A549 (cell line): ENCODE data around the gene CNST. TPM values are rescaled to one million over a fixed set of nuclear protein-coding genes. Genes with fewer than 3 reads are reported as not detected.

Source experiments
- ATAC-seq, 2 experiments: fragments of 200-7000 bp in 1 of 2; fragments of >200 bp in 1 of 2; cut with Nextera tagmentation in 1 of 2; cut with Tn5 transposase in 1 of 2; 3 replicates each; pipeline versions ENCODE4 v1.8.0 to v1.9.1; 2018 to 2020; ENCODE audit warnings: mild to moderate bottlenecking in 1 of 2, moderate library complexity in 1 of 2
- CTCF ChIA-PET: fragments of 300-600 bp; sonication (Branson Sonifier 250); formaldehyde crosslinking; extraction: SDS; loops from one replicate; lab custom pipeline; 2021; ENCODE audit warnings: antibody characterized with exemption, inconsistent platforms; lab: Yijun Ruan, JAX
- POLR2A ChIA-PET: fragments of 350-600 bp; formaldehyde crosslinking; extraction: SDS; loops from one replicate; lab custom pipeline; 2021; ENCODE audit warnings: antibody characterized with exemption, inconsistent platforms; lab: Yijun Ruan, JAX
- DNase-seq, 2 experiments: peaks; one replicate each; pipeline versions ENCODE4 v3.0.0 to v3.0.0-alpha.2; 2011 to 2016; ENCODE audit warnings: low read depth in 1 of 2, low spot score in 1 of 2
- FAIRE-seq: peaks from 2 replicates; lab custom pipeline; 2011; peaks lifted over from hg19 to GRCh38; lab: Jason Lieb, UNC
- H3K27ac ChIP-seq, 2 experiments: fragments of >200 bp; sonication (Bioruptor Twin); formaldehyde crosslinking; 3 replicates each; pipeline ENCODE4 v1.5.1; 2016 to 2017
- H3K4me1 ChIP-seq: fragments of >200 bp; sonication (Bioruptor Twin); formaldehyde crosslinking; 3 replicates; pipeline ENCODE4 v1.6.1; 2016
- H3K4me2 ChIP-seq: fragments of >200 bp; sonication (Bioruptor Twin); formaldehyde crosslinking; 3 replicates; pipeline ENCODE4 v1.6.1; 2016
- H3K4me3 ChIP-seq: fragments of >200 bp; sonication (Bioruptor Twin); formaldehyde crosslinking; 3 replicates; pipeline ENCODE4 v1.5.1; 2016
- H3K9me3 ChIP-seq: fragments of >200 bp; sonication (Bioruptor Twin); formaldehyde crosslinking; 3 replicates; pipeline ENCODE4 v1.6.1; 2016
- CBX2 ChIP-seq: fragments of 200-600 bp; sonication (generic); IDR thresholded peaks from 2 replicates; pipeline ENCODE4 v1.6.1; 2016; ENCODE audit warnings: low read depth, mild to moderate bottlenecking, borderline replicate concordance
- CBX8 ChIP-seq: fragments of 200-600 bp; sonication (generic); IDR thresholded peaks from 2 replicates; pipeline ENCODE4 v1.6.1; 2016
- CEBPB ChIP-seq, 2 experiments: fragments of >200 bp in 1 of 2; sonication (Bioruptor Twin) in 1 of 2; formaldehyde crosslinking in 1 of 2; IDR thresholded peaks; 2 replicates each; pipeline ENCODE4 v1.6.1; 2012 to 2016
- CHD2 ChIP-seq: fragments of 150-350 bp; IDR thresholded peaks from 2 replicates; pipeline ENCODE4 v1.6.1; 2014; ENCODE audit warnings: low read length; ENCODE audit not compliant: partially characterized antibody
- EHF ChIP-seq: fragments of 250-450 bp; sonication (Bioruptor Pico); IDR thresholded peaks from 2 replicates; pipeline ENCODE4 v1.5.0; 2020; ENCODE audit warnings: mild to moderate bottlenecking
- EP300 ChIP-seq, 2 experiments: fragments of >200 bp; sonication (Bioruptor Twin); formaldehyde crosslinking; IDR thresholded peaks; 2 replicates in 1 of 2; 3 replicates in 1 of 2; pipeline ENCODE4 v1.6.1; 2016 to 2017
- FOSB ChIP-seq: fragments of 250-450 bp; sonication (Bioruptor Pico); IDR thresholded peaks from 2 replicates; pipeline ENCODE4 v1.5.0; 2020; ENCODE audit warnings: mild to moderate bottlenecking, moderate library complexity
- HEYL ChIP-seq: fragments of 250-450 bp; sonication (Bioruptor Pico); IDR thresholded peaks from 2 replicates; pipeline ENCODE4 v1.8.0; 2021; ENCODE audit warnings: mild to moderate bottlenecking, moderate library complexity
- HOXB5 ChIP-seq: fragments of 250-450 bp; sonication (Bioruptor Pico); IDR thresholded peaks from 2 replicates; pipeline ENCODE4 v1.5.0; 2020; ENCODE audit warnings: mild to moderate bottlenecking, moderate library complexity
- JUN ChIP-seq, 2 experiments: fragments of >200 bp; sonication (Bioruptor Twin); formaldehyde crosslinking; IDR thresholded peaks; 2 replicates in 1 of 2; 3 replicates in 1 of 2; pipeline ENCODE4 v1.6.1; 2016 to 2017
- KDM5A ChIP-seq: fragments of 200-600 bp; sonication (generic); IDR thresholded peaks from 2 replicates; pipeline ENCODE4 v1.6.1; 2016; ENCODE audit warnings: antibody characterized with exemption, mild to moderate bottlenecking
- NFE2L2 ChIP-seq: fragments of 150-350 bp; conservative IDR thresholded peaks from 2 replicates; pipeline ENCODE4 v1.6.1; 2014; ENCODE audit warnings: low read length
- NR3C1 ChIP-seq: fragments of >200 bp; sonication (Bioruptor Twin); formaldehyde crosslinking; IDR thresholded peaks from 3 replicates; pipeline ENCODE4 v1.6.1; 2017
- PHF8 ChIP-seq: fragments of 200-600 bp; sonication (generic); IDR thresholded peaks from 2 replicates; pipeline ENCODE4 v1.6.1; 2016; ENCODE audit warnings: low read depth, mild to moderate bottlenecking, antibody characterized with exemption, moderate library complexity, borderline replicate concordance
- POLR2A ChIP-seq: IDR thresholded peaks from 2 replicates; pipeline ENCODE4 v1.6.1; 2012; ENCODE audit warnings: mild to moderate bottlenecking, low read length
- RAD21 ChIP-seq, 2 experiments: fragments of >200 bp in 1 of 2; sonication (Bioruptor Twin) in 1 of 2; formaldehyde crosslinking in 1 of 2; IDR thresholded peaks in 1 of 2; conservative IDR thresholded peaks in 1 of 2; 2 replicates in 1 of 2; 3 replicates in 1 of 2; pipeline ENCODE4 v1.6.1; 2012 to 2018; ENCODE audit warnings: inconsistent platforms in 1 of 2
- RARB ChIP-seq: fragments of 250-450 bp; sonication (Bioruptor Pico); IDR thresholded peaks from 2 replicates; pipeline ENCODE4 v1.8.0; 2021; ENCODE audit warnings: mild to moderate bottlenecking, moderate library complexity
- TFCP2L1 ChIP-seq: fragments of 250-450 bp; sonication (Bioruptor Pico); IDR thresholded peaks from 2 replicates; pipeline ENCODE4 v1.5.0; 2021; ENCODE audit warnings: mild to moderate bottlenecking
- ZFP36 ChIP-seq: fragments of 450-650 bp; IDR thresholded peaks from 2 replicates; pipeline ENCODE4 v1.6.1; 2014; ENCODE audit warnings: borderline replicate concordance; ENCODE audit not compliant: partially characterized antibody
- ZNF302 ChIP-seq: fragments of 250-450 bp; sonication (Bioruptor Pico); IDR thresholded peaks from 2 replicates; pipeline ENCODE4 v1.9.0; 2021; ENCODE audit warnings: inconsistent platforms, mild to moderate bottlenecking, moderate library complexity
- WGBS: methylation state at CpG from one replicate; pipeline ENCODE4 v1.1.6; 2017; ENCODE audit errors: missing lambda C conversion rate; 5-methylcytosine and 5-hydroxymethylcytosine counted together
- polyA plus RNA-seq, 4 experiments: library from polyadenylated mRNA; depleted of rRNA in 3 of 4; stranded (reverse); fragments of >200 nt; fragmentation: RNase III in 1 of 4; extraction: RNeasy Plus Mini Kit Qiagen cat#74134 plus additional on column Dnase treatment in 1 of 4; gene quantifications; 2 replicates in 3 of 4; 3 replicates in 1 of 4; pipeline ENCODE4 v1.2.3, GENCODE V29; 2011 to 2017
- TF ChIP-seq, protein P1 (sequence below): IDR thresholded peaks from 2 replicates; pipeline ENCODE4 v1.6.1; 2012
- TF ChIP-seq, protein P2 (sequence below): fragments of 150-350 bp; IDR thresholded peaks from 2 replicates; pipeline ENCODE4 v1.6.1; 2014; ENCODE audit warnings: low read depth, mild to moderate bottlenecking, low read length
- TF ChIP-seq, protein P3 (sequence below): IDR thresholded peaks from 2 replicates; pipeline ENCODE4 v1.6.1; 2012; ENCODE audit warnings: low read depth, borderline replicate concordance
- TF ChIP-seq, protein P4 (sequence below): fragments of 200-600 bp; sonication (generic); IDR thresholded peaks from 2 replicates; pipeline ENCODE4 v1.6.1; 2016; ENCODE audit warnings: antibody characterized with exemption, mild to moderate bottlenecking, moderate library complexity
- TF ChIP-seq, protein P5 (sequence below): fragments of 250-450 bp; sonication (Bioruptor Pico); IDR thresholded peaks from 2 replicates; pipeline ENCODE4 v1.5.0; 2021; ENCODE audit warnings: mild to moderate bottlenecking, moderate library complexity, borderline replicate concordance

CNST gene
- polyA plus RNA-seq, 2 of the 4 experiments (the other 2 are of a cell fraction) = 7.9 to 23.0 TPM

DNA sequence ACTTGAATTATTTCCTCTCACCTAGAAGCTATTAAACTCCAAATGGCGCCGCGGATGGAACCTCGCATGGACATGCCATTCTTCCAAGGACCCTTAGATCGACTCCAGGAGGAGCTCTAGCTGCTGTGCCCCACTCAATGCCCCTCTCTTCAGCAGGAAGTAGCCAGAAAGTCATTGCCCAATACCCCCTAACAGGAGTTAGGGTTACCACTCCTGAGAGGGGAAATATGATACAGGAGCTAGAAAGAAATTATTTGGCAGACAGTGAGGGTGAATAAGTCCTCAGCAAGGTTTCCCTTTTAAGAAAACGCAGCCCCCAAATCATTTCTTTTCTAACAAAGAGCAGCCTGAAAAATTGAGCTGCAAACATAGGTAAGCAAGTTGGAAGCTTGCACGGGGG, 28.8 kb upstream of the CNST start:
- TF ChIP-seq NFE2L2 = no peak
- TF ChIP-seq NR3C1 = no peak
- TF ChIP-seq ZNF302 = no peak
- TF ChIP-seq CEBPB (IDR thresholded peaks at IDR 0.05) = no peak
- TF ChIP-seq RAD21 (conservative IDR thresholded peaks at IDR 0.05 in 1 of 2, IDR thresholded peaks at IDR 0.05 in 1 of 2) = no peak
- no peak for TF ChIP-seq CBX8
- no peak for TF ChIP-seq KDM5A
- no peak for TF ChIP-seq JUN (IDR thresholded peaks at IDR 0.05)
- TF ChIP-seq EP300 (IDR thresholded peaks at IDR 0.05) = no peak
- TF ChIP-seq FOSB (CRISPR knock-in tag) = no peak
- TF ChIP-seq, protein P1, sequence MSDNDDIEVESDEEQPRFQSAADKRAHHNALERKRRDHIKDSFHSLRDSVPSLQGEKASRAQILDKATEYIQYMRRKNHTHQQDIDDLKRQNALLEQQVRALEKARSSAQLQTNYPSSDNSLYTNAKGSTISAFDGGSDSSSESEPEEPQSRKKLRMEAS = no peak
- no peak for TF ChIP-seq EHF (CRISPR knock-in tag)
- TF ChIP-seq, protein P2, sequence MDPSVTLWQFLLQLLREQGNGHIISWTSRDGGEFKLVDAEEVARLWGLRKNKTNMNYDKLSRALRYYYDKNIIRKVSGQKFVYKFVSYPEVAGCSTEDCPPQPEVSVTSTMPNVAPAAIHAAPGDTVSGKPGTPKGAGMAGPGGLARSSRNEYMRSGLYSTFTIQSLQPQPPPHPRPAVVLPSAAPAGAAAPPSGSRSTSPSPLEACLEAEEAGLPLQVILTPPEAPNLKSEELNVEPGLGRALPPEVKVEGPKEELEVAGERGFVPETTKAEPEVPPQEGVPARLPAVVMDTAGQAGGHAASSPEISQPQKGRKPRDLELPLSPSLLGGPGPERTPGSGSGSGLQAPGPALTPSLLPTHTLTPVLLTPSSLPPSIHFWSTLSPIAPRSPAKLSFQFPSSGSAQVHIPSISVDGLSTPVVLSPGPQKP = no peak
- no peak for TF ChIP-seq POLR2A
- TF ChIP-seq, protein P3, sequence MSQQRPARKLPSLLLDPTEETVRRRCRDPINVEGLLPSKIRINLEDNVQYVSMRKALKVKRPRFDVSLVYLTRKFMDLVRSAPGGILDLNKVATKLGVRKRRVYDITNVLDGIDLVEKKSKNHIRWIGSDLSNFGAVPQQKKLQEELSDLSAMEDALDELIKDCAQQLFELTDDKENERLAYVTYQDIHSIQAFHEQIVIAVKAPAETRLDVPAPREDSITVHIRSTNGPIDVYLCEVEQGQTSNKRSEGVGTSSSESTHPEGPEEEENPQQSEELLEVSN = no peak
- TF ChIP-seq HEYL (CRISPR knock-in tag) = no peak
- H3K4me2 ChIP-seq = no peak overlapping the region
- no peaks in the 10 kb centered on the region for H3K9me3 ChIP-seq
- ATAC-seq (no peak; a peak in 1 of 6 replicates), DNase-seq (no peak), FAIRE-seq (no peak)
- CTCF ChIA-PET = interaction anchor here (0.6 kb wide), 1 partner anchor 399 kb away, joined by 4 read pairs; no protein-coding TSS in a partner anchor
- 82% methylated on average over 7 of the region's 7 CpGs for WGBS
- H3K27ac ChIP-seq = no peak overlapping the region
- no peaks in the 10 kb centered on the region for H3K4me1 ChIP-seq
- POLR2A ChIA-PET = no interaction called here
- H3K4me3 ChIP-seq = no peak overlapping the region

DNA sequence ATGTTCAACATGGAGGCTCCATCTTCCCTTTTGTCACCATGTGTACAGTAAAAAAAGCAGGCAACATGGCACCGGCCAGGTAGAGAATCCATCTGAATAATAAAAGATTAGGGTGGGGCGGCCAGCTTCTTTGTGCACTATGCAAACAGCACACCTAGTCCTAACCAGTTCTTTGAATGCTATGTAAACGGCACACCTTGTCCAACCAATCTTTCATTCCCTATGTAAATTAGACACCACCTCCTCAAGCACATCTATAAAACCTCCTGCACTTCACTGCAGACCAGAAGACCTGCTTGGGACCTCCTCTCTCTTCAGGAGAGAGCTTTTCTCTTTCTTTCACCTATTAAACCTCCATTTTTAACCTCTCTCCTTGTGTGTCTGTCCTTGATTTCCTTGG, 28.4 kb upstream of the CNST start:
- H3K4me2 ChIP-seq = no peak overlapping the region
- TF ChIP-seq ZFP36 (no peak), JUN (IDR thresholded peaks at IDR 0.05) (no peak)
- TF ChIP-seq, protein P3 = no peak
- TF ChIP-seq, protein P1 = no peak
- TF ChIP-seq, all 56 proteins: peak for 0
- Histone ChIP-seq H3K9me3 (no peaks in the 10 kb centered on the region), H3K4me3 (no peak overlapping the region), H3K27ac (no peak overlapping the region), H3K4me1 (no peaks in the 10 kb centered on the region)
- ATAC-seq (peak in 1 of 2 experiments; percentile 17; a peak in 1 of 6 replicates), FAIRE-seq (no peak), DNase-seq (no peak)
- CTCF ChIA-PET = interaction anchor here (0.6 kb wide), 1 partner anchor 398 kb away, joined by 4 read pairs; no protein-coding TSS in a partner anchor
- WGBS = 89% methylated on average over 3 of the region's 3 CpGs
- POLR2A ChIA-PET = no interaction called here

DNA sequence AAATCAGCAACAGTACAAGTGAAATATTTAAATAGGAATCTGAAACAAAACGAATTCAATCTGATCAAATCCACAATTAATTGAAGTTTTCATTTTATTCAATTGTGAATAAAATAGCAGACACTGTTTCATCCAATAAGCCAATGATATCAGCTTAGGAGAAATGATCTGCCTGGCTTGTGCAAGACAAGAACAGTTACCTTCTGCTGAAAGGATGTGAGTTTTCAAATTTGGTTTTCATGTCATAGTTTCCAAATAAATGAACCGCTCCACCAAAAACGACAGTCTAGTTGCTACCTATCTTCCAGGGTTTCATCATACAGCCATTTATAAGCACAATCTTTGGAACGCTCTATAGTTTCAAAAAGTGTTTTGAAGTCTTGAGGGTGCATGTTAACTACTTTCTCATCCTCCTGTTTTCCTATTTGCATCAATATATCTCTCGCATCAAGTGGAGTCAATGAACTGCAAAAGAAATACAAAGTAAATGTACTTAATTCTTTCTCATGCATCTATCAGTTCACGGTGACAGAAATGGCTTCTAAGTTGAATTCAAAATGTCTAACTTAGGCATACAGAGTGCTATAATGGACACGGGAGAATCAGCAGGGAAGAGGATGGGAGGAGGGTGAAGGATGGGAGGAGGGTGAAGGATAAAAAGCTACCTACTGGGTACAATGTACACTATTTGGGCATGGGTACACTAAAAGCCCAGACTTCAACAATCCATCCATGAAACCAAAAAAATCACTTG, 25.3 kb upstream of the CNST start:
- CTCF ChIA-PET = no interaction called here
- FAIRE-seq (no peak), DNase-seq (no peak), ATAC-seq (no peak)
- no peaks in the 10 kb centered on the region for H3K9me3 ChIP-seq
- H3K4me2 ChIP-seq = no peak overlapping the region
- H3K4me3 ChIP-seq = no peak overlapping the region
- no peak overlapping the region for H3K27ac ChIP-seq
- 69% methylated on average over 7 of the region's 7 CpGs for WGBS
- H3K4me1 ChIP-seq = no peaks in the 10 kb centered on the region
- POLR2A ChIA-PET = no interaction called here
- TF ChIP-seq CHD2 (no peak), RARB (no peak), CBX2 (no peak), HOXB5 (CRISPR knock-in tag) (no peak), PHF8 (no peak), TFCP2L1 (CRISPR knock-in tag) (no peak), JUN (IDR thresholded peaks at IDR 0.05) (no peak)
- TF ChIP-seq, protein P4, sequence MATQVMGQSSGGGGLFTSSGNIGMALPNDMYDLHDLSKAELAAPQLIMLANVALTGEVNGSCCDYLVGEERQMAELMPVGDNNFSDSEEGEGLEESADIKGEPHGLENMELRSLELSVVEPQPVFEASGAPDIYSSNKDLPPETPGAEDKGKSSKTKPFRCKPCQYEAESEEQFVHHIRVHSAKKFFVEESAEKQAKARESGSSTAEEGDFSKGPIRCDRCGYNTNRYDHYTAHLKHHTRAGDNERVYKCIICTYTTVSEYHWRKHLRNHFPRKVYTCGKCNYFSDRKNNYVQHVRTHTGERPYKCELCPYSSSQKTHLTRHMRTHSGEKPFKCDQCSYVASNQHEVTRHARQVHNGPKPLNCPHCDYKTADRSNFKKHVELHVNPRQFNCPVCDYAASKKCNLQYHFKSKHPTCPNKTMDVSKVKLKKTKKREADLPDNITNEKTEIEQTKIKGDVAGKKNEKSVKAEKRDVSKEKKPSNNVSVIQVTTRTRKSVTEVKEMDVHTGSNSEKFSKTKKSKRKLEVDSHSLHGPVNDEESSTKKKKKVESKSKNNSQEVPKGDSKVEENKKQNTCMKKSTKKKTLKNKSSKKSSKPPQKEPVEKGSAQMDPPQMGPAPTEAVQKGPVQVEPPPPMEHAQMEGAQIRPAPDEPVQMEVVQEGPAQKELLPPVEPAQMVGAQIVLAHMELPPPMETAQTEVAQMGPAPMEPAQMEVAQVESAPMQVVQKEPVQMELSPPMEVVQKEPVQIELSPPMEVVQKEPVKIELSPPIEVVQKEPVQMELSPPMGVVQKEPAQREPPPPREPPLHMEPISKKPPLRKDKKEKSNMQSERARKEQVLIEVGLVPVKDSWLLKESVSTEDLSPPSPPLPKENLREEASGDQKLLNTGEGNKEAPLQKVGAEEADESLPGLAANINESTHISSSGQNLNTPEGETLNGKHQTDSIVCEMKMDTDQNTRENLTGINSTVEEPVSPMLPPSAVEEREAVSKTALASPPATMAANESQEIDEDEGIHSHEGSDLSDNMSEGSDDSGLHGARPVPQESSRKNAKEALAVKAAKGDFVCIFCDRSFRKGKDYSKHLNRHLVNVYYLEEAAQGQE = no peak
- TF ChIP-seq, protein P5, sequence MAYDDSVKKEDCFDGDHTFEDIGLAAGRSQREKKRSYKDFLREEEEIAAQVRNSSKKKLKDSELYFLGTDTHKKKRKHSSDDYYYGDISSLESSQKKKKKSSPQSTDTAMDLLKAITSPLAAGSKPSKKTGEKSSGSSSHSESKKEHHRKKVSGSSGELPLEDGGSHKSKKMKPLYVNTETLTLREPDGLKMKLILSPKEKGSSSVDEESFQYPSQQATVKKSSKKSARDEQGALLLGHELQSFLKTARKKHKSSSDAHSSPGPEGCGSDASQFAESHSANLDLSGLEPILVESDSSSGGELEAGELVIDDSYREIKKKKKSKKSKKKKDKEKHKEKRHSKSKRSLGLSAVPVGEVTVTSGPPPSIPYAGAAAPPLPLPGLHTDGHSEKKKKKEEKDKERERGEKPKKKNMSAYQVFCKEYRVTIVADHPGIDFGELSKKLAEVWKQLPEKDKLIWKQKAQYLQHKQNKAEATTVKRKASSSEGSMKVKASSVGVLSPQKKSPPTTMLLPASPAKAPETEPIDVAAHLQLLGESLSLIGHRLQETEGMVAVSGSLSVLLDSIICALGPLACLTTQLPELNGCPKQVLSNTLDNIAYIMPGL (CRISPR knock-in tag) = no peak
